Suprapubic skin (tissue), 3 donors: ENCODE results near the gene IMMP2L.

ENCODE experiments used
- EP300 ChIP-seq: sonication (generic); formaldehyde crosslinking; IDR thresholded peaks from one replicate; pipeline ENCODE4 v1.6.1; 2017; ENCODE audit warnings: antibody characterized with exemption
- POLR2A ChIP-seq, 2 donors: fragments of 450-650 bp; IDR thresholded peaks; one replicate each; pipeline ENCODE4 v1.6.1; 2017; ENCODE audit warnings: antibody characterized with exemption in 2 of 2, mild to moderate bottlenecking in 2 of 2, moderate library complexity in 2 of 2
- TF ChIP-seq, protein P1 (sequence below), 2 donors: fragments of 200-600 bp in 1 of 2; fragments of 450-650 bp in 1 of 2; sonication (generic) in 1 of 2; IDR thresholded peaks; one replicate each; pipeline ENCODE4 v1.5.1; 2016 to 2019; ENCODE audit warnings: antibody characterized with exemption in 2 of 2, mild to moderate bottlenecking in 1 of 2, moderate library complexity in 1 of 2

DNA sequence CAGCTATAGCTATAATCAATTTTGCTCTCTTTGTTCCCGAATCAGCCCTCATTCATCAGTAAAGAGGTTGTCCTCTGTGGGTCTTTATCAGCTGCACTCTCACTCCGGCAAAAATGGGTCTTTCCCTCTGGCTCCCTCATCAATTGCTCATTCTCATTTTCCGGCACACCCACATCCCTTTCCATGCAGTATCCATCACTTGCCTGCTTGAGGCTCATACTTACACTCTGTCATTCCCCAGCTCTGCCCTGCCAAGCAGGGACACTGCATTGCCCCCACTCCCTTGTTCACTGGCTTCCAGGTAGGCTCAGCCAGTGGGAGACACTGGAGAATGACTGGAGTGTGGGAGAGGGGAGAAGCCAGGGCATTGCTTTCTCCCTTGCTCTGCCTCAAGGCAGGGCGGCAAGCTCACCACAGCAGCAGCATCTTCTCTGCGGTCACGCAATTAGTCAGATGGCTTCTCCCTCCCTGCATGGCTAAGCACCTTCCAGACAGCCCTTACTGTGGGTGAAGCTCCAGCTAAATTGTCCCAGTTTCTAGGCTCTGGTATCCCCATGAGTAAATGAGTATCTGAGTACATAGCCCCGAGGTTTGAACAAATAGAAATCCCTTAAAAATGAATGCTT is 942.1 kb downstream of the IMMP2L start:
- no peak for TF ChIP-seq EP300
- TF ChIP-seq POLR2A (IDR thresholded peaks at IDR 0.05) = no peak
- TF ChIP-seq, protein P1, sequence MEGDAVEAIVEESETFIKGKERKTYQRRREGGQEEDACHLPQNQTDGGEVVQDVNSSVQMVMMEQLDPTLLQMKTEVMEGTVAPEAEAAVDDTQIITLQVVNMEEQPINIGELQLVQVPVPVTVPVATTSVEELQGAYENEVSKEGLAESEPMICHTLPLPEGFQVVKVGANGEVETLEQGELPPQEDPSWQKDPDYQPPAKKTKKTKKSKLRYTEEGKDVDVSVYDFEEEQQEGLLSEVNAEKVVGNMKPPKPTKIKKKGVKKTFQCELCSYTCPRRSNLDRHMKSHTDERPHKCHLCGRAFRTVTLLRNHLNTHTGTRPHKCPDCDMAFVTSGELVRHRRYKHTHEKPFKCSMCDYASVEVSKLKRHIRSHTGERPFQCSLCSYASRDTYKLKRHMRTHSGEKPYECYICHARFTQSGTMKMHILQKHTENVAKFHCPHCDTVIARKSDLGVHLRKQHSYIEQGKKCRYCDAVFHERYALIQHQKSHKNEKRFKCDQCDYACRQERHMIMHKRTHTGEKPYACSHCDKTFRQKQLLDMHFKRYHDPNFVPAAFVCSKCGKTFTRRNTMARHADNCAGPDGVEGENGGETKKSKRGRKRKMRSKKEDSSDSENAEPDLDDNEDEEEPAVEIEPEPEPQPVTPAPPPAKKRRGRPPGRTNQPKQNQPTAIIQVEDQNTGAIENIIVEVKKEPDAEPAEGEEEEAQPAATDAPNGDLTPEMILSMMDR (IDR thresholded peaks at IDR 0.05) = no peak
